Neural crest cell (in vitro differentiated cells): ENCODE measurements around the gene MAP4K4. TPM values are rescaled to one million over a fixed set of nuclear protein-coding genes. Genes with fewer than 3 reads are reported as not detected.

Experiments
- DNase-seq: peaks from one replicate; pipeline ENCODE4 v3.0.0; 2021; ENCODE audit warnings: low read depth, mixed read lengths, low spot score
- H3K27ac Mint-ChIP-seq: one replicate; pipeline ENCODE4 v1.8.0; 2021; ENCODE audit warnings: mild to moderate bottlenecking, mixed read lengths; ENCODE audit not compliant: unreplicated experiment
- H3K27me3 Mint-ChIP-seq: 2 replicates; pipeline ENCODE4 v1.8.0; 2021; ENCODE audit warnings: low read depth, mild to moderate bottlenecking, mixed read lengths
- H3K36me3 Mint-ChIP-seq: 2 replicates; pipeline ENCODE4 v1.8.0; 2021; ENCODE audit warnings: low read depth, mild to moderate bottlenecking, mixed read lengths
- H3K4me1 Mint-ChIP-seq: 2 replicates; pipeline ENCODE4 v1.8.0; 2021; ENCODE audit warnings: mixed read lengths
- H3K4me3 Mint-ChIP-seq: one replicate; pipeline ENCODE4 v1.8.0; 2021; ENCODE audit warnings: mild to moderate bottlenecking, mixed read lengths
- H3K9me3 Mint-ChIP-seq: 2 replicates; pipeline ENCODE4 v1.8.0; 2021; ENCODE audit warnings: mixed read lengths
- CTCF ChIP-seq: fragments of 200-600 bp; sonication (generic); conservative IDR thresholded peaks from 2 replicates; pipeline ENCODE4 v1.5.0; 2021; ENCODE audit warnings: antibody characterized with exemption, mild to moderate bottlenecking
- total RNA-seq: library from RNA; stranded (reverse); gene quantifications from 2 replicates; pipeline ENCODE4 v1.2.1, GENCODE V29; 2021

Gene MAP4K4
- total RNA-seq, 1 donor from 2014 or later, result 209 TPM

GRCh38 chr2:101790416-101790815 is 92.9 kb downstream of the MAP4K4 start:
- H3K4me3 Mint-ChIP-seq, result no peak overlapping the region
- DNase-seq, result no peak
- H3K4me1 Mint-ChIP-seq, result peaks cover 70% of the 10 kb centered on the region
- peaks cover 8% of the 10 kb centered on the region for H3K36me3 Mint-ChIP-seq
- TF ChIP-seq CTCF, result no peak
- no peaks in the 10 kb centered on the region for H3K27me3 Mint-ChIP-seq
- H3K27ac Mint-ChIP-seq, result no peak overlapping the region
- no peaks in the 10 kb centered on the region for H3K9me3 Mint-ChIP-seq

DNA sequence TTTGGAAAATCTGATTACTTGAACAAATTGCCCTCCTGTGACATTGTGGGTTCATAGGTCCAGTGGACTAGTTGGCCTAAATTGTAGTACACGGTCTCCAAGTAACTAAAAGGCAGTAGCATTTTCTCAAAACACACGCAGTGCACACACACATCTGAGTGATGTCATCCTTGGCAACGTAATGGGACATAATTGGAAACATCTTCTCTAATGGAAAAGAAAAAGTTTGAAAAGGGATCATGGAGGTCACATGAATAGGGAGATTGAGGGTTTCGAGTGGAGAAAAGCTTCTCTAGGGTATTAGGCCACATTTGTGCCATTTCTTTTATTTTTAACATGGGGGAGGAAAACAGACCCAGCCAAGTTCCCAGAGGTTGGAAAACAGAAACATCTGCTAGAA is 93.3 kb downstream of the MAP4K4 start:
- Mint-ChIP-seq H3K27ac (peak overlapping the region; percentile 44), H3K9me3 (no peaks in the 10 kb centered on the region), H3K27me3 (no peaks in the 10 kb centered on the region), H3K36me3 (peaks cover 8% of the 10 kb centered on the region), H3K4me3 (no peak overlapping the region), H3K4me1 (peaks cover 71% of the 10 kb centered on the region)
- no peak for DNase-seq
- no peak for TF ChIP-seq CTCF

- Mint-ChIP-seq H3K36me3 (peaks cover 8% of the 10 kb centered on the region), H3K27me3 (no peaks in the 10 kb centered on the region), H3K9me3 (no peaks in the 10 kb centered on the region), H3K4me3 (no peak overlapping the region), H3K27ac (no peak overlapping the region), H3K4me1 (peaks cover 71% of the 10 kb centered on the region)
- TF ChIP-seq CTCF, result no peak
- DNase-seq, result no peak
These were observed 94.7 kb downstream of the MAP4K4 start for GRCh38 chr2:101792208-101792607.

DNA sequence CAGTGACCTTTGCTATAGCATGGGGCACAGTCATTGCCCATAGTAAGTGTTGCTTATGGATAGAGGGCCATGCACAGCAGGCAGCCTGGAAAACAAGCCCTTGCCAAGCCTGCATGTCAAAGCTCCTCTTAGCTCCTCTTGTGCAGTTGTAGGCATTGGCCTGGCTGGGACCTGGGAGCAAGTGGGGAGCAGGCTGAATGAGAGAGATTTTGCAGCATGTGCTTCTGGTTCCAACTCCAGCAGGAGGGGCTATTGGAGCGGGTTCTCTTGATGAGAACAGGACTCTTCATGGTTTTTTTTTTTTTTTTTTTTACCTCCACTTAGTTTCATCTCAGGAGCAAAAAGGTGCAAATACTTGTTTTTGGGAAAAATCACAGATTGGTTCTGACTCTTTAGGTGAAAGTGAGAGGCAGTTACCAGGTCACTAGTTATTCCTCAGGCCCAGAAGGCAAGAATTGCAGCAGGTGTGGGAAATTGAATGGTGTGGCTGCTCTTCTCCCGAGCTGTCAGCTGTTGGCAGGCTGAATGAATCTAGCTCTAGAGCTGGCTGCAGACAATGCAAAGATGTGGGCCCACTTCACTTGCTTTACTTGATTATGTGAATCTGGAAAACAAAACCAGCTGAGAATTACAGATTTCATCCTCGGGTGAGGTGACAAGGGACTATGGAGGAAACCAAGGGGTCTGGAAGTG is 95.9 kb downstream of the MAP4K4 start:
- no peak for DNase-seq
- TF ChIP-seq CTCF, result peak; percentile 31
- Mint-ChIP-seq H3K9me3 (no peaks in the 10 kb centered on the region), H3K27me3 (no peaks in the 10 kb centered on the region), H3K36me3 (peaks cover 8% of the 10 kb centered on the region), H3K27ac (no peak overlapping the region), H3K4me3 (no peak overlapping the region), H3K4me1 (peaks cover 67% of the 10 kb centered on the region)

- no peaks in the 10 kb centered on the region for H3K27me3 Mint-ChIP-seq
- DNase-seq, result no peak
- no peak for TF ChIP-seq CTCF
- H3K4me3 Mint-ChIP-seq, result no peak overlapping the region
- no peaks in the 10 kb centered on the region for H3K9me3 Mint-ChIP-seq
- peaks cover 8% of the 10 kb centered on the region for H3K36me3 Mint-ChIP-seq
- H3K4me1 Mint-ChIP-seq, result peaks cover 61% of the 10 kb centered on the region
- H3K27ac Mint-ChIP-seq, result peak overlapping the region; percentile 21
These were observed 96.6 kb downstream of the MAP4K4 start for GRCh38 chr2:101794141-101794540.
